Tibial nerve (tissue), 4 donors: ENCODE measurements around the gene MYO1C. TPM values are rescaled to one million over a fixed set of nuclear protein-coding genes. Genes with fewer than 3 reads are reported as not detected.
"Not testable (repeated sequence)": the region's sequence is repeated elsewhere in the genome, so short reads cannot be mapped to it uniquely, and the experiment has no call there.

Experiments used
- DNase-seq, 2 donors: peaks; one replicate each; pipeline ENCODE4 v3.0.0-alpha.2; 2019; ENCODE audit warnings: low spot score in 2 of 2
- H3K27ac ChIP-seq, 4 donors: fragments of 200-600 bp; sonication (generic) in 3 of 4; one replicate each; pipeline ENCODE4 v1.5.1; 2017 to 2019; ENCODE audit warnings: mild to moderate bottlenecking in 1 of 4
- H3K27me3 ChIP-seq, 2 donors: fragments of 200-600 bp; sonication (generic) in 1 of 2; one replicate each; pipeline versions ENCODE4 v1.5.1 to v1.6.0; 2017 to 2019
- H3K36me3 ChIP-seq, 3 donors: fragments of 200-600 bp; sonication (generic); one replicate each; pipeline ENCODE4 v1.5.1; 2018 to 2019
- H3K4me1 ChIP-seq, 4 donors: fragments of 200-600 bp; sonication (generic) in 3 of 4; one replicate each; pipeline ENCODE4 v1.5.1; 2017 to 2019
- H3K4me3 ChIP-seq, 4 donors: fragments of 200-600 bp; sonication (generic) in 3 of 4; one replicate each; pipeline ENCODE4 v1.5.1; 2017 to 2019; ENCODE audit warnings: mild to moderate bottlenecking in 1 of 4, moderate library complexity in 1 of 4
- H3K9me3 ChIP-seq, 4 donors: fragments of 200-600 bp; sonication (generic) in 3 of 4; one replicate each; pipeline ENCODE4 v1.5.1; 2017 to 2019
- EP300 ChIP-seq, 2 donors: sonication (generic); formaldehyde crosslinking; IDR thresholded peaks; one replicate each; pipeline ENCODE4 v1.6.1; 2017; ENCODE audit warnings: antibody characterized with exemption in 2 of 2, mild to moderate bottlenecking in 1 of 2
- POLR2A ChIP-seq, 2 donors: fragments of 450-650 bp; IDR thresholded peaks; one replicate each; pipeline ENCODE4 v1.6.1; 2017; ENCODE audit warnings: antibody characterized with exemption in 2 of 2, mild to moderate bottlenecking in 2 of 2, moderate library complexity in 2 of 2
- WGBS, 2 donors: methylation state at CpG; one replicate each; pipeline ENCODE4 v1.1.5; 2018; 5-methylcytosine and 5-hydroxymethylcytosine counted together
- total RNA-seq, 4 donors: library from RNA; depleted of rRNA; stranded (reverse); fragments of >200 nt; gene quantifications; one replicate each; pipeline ENCODE4 v1.1.0, GENCODE V29; 2016
- TF ChIP-seq, protein P1 (sequence below), 5 experiments: fragments of 200-600 bp in 3 of 5; fragments of 450-650 bp in 2 of 5; sonication (generic) in 3 of 5; IDR thresholded peaks; one replicate each; pipeline ENCODE4 v1.5.1; 2016 to 2019; ENCODE audit warnings: antibody characterized with exemption in 5 of 5, mild to moderate bottlenecking in 3 of 5, moderate library complexity in 2 of 5

MYO1C gene
- total RNA-seq, 4 donors from 2014 or later: 184 to 305 (median 226) TPM

DNA sequence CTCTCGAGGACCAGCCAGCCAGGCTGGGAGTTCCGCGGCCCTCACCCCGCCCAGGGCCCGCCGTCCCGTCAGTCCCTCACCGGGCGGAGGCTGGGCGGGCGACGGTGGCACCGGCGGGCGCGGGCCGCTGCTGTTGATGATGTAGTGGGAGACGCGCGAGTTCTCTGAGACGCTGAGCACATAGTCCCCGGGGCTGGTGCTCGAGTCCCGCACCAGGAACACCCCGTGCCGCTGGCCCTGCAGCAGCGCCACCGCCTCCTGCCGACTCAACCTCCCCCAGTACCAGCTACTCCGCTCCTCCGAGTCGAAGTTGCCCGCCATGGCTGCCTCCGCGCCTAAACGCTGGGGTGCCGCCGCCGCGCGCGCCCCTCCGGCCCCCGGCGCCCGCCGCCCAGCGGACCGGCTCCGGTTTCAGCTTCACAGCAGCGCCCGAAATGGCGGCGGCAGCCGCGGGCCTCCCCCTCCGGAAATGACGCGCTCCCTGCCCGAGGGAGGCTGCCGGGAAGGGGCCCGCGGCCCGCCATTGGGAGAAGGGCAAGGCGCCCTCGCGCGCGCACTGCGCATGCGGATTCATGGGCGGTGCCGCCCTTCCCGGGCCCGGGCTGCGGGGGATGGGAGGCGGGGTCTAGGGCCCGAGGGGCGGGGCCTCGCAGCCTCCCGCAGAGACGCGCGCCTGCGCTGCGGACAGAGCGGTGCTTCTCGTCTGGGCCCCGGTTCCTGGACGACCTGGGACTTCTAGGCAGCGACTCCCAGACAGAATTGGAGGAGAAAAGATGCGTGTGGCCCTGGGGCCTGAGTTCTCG, 36.5 kb downstream of the MYO1C start, which contains the start of gene CRK:
CRK (minus strand) TSS at position 436 of the 803 bp plus-strand sequence; CDS start at position 321, 115 bp downstream.
- peak within 1 kb of the TSS; percentile 92 to 99 (median 96) for H3K27ac ChIP-seq
- peaks cover 0 to under 1% (median 0%) of the 10 kb centered on the region in 3 donors for H3K36me3 ChIP-seq
- peak; percentile 87 to 90 for DNase-seq
- WGBS, 2 donors: 1 to 2% methylated on average over 36 to 60 of the region's 93 CpGs
- TF ChIP-seq POLR2A (IDR thresholded peaks at IDR 0.05): peak; percentile 96 to 97
- TF ChIP-seq, protein P1, sequence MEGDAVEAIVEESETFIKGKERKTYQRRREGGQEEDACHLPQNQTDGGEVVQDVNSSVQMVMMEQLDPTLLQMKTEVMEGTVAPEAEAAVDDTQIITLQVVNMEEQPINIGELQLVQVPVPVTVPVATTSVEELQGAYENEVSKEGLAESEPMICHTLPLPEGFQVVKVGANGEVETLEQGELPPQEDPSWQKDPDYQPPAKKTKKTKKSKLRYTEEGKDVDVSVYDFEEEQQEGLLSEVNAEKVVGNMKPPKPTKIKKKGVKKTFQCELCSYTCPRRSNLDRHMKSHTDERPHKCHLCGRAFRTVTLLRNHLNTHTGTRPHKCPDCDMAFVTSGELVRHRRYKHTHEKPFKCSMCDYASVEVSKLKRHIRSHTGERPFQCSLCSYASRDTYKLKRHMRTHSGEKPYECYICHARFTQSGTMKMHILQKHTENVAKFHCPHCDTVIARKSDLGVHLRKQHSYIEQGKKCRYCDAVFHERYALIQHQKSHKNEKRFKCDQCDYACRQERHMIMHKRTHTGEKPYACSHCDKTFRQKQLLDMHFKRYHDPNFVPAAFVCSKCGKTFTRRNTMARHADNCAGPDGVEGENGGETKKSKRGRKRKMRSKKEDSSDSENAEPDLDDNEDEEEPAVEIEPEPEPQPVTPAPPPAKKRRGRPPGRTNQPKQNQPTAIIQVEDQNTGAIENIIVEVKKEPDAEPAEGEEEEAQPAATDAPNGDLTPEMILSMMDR (IDR thresholded peaks at IDR 0.05): peak in 1 of 5 experiments; percentile 24
- TF ChIP-seq EP300 (IDR thresholded peaks at IDR 0.05): peak; percentile 85 to 99
- H3K9me3 ChIP-seq: no peaks in the 10 kb centered on the region
- no peaks in the 10 kb centered on the region for H3K27me3 ChIP-seq
- H3K4me3 ChIP-seq: peak within 1 kb of the TSS; percentile 94 to 99 (median 96)
- peaks cover 0 to 59% (median 23%) of the 10 kb centered on the region in 4 donors for H3K4me1 ChIP-seq

DNA sequence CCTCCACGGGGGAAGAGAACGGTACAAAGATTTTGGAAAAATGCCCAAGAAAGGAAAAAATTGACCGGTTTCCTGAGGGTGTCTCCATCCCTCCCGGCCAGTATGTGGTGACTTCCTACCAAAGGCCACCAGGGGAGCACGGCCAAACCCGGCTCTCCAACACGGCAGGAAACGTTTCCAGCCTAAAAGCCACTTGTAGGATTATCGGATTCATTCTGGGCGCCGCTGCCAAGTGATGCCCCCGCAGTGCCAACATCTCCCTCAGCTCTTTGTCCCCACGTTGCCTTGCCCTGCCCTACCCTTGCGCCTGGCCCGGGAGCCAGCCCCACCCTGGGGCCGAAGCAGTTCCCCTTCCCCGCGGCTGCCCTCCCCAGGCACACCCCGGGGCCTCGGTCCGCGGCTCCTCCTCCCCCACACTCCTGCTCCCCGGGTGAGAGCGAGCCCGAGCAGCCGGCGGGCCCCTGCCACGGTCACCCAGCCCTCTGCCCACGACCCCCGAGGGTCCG, 37.1 kb downstream of the MYO1C start:
- TF ChIP-seq EP300 (IDR thresholded peaks at IDR 0.05): peak in 1 of 2 donors; percentile 48
- TF ChIP-seq POLR2A (IDR thresholded peaks at IDR 0.05): peak in 1 of 2 donors; percentile 10
- TF ChIP-seq, protein P1 (IDR thresholded peaks at IDR 0.05): peak in 4 of 5 experiments; percentile 50 to 88 (median 74)
- H3K36me3 ChIP-seq: no peaks in the 10 kb centered on the region
- peak overlapping the region; percentile 92 to 99 (median 96) for H3K27ac ChIP-seq
- H3K27me3 ChIP-seq: no peaks in the 10 kb centered on the region
- DNase-seq: peak in 1 of 2 donors; percentile 43
- peaks cover 0 to 55% (median 23%) of the 10 kb centered on the region in 4 donors for H3K4me1 ChIP-seq
- no peaks in the 10 kb centered on the region for H3K9me3 ChIP-seq
- WGBS, 2 donors: 0 to 1% methylated on average over 12 to 16 of the region's 31 CpGs
- H3K4me3 ChIP-seq: peak overlapping the region; percentile 94 to 99 (median 96)

DNA sequence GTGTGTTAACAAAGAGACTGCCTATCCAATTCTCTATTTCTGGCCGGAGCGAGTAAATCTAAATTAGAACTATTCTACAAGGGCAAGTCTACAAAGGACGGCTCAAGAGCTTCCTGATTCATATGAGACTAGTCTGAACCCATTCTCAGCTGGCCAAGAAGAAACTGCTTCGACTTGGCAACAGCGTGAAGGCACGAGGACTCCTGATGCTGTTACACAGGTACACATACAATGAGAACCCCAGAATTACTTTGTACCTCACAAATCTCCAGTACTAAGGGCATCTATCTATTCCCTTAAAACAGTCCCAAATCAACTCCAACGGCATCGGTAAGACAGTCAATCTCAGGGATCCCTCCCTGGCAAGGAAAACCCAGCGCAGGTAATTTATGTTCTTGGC, 37.9 kb downstream of the MYO1C start:
- Histone ChIP-seq H3K9me3 (no peaks in the 10 kb centered on the region), H3K4me3 (peak overlapping the region; percentile 94 to 99 (median 96)), H3K4me1 (peaks cover 0 to 52% (median 23%) of the 10 kb centered on the region in 4 donors), H3K27ac (peak overlapping the region in 3 of 4 donors; percentile 95 to 99 (median 98)), H3K36me3 (no peaks in the 10 kb centered on the region), H3K27me3 (no peaks in the 10 kb centered on the region)
- DNase-seq: no peak
- 53 to 59% methylated on average over 9 of the region's 9 CpGs for WGBS, 2 donors
- no peak for TF ChIP-seq POLR2A (IDR thresholded peaks at IDR 0.05)
- no peak for TF ChIP-seq EP300 (IDR thresholded peaks at IDR 0.05)
- TF ChIP-seq, protein P1 (IDR thresholded peaks at IDR 0.05): no peak

DNA sequence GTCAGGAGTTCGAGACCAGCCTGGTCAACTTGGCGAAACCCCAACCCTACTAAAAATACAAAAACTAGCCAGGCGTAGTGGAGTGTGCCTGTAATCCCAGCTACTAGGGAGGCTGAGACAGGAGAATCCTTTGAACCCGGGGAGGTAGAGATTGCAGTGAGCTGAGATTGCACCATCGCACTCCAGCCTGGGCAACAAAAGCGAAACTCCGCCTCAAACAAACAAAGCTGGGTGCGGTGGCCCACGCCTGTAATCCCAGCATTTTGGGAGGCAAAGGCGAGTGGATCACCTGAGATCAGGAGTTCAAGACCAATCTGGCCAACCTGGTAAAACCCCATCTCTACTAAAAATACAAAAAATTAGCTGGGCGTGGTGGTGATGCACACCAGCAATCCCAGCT, 38.8 kb downstream of the MYO1C start:
- not testable (repeated sequence) for DNase-seq, H3K27me3 ChIP-seq, H3K9me3 ChIP-seq, H3K4me3 ChIP-seq, H3K36me3 ChIP-seq
- Histone ChIP-seq H3K27ac (peak overlapping the region in 2 of 4 donors; percentile 95 to 98), H3K4me1 (peaks cover 0 to 61% (median 23%) of the 10 kb centered on the region in 4 donors)
- WGBS, 2 donors: 91 to 95% methylated on average over 11 of the region's 11 CpGs

DNA sequence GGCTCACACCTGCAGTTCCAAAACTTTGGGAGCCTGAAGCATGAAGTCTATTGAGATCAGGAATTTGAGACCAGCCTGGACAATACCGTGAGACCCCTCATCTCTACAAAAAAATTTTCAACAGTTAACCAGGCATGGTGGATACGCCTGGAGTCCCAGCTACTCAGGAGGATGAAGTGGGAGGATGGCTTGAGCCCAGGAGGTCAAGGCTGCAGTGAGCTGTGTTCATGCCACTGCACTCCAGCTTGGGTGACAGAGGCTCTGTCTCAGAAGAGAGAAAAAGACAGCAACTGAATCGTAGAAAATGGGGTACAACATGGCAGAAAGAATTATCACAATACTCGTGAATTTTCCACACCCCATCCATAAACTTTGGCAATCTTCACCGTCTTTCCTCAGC, 39.6 kb downstream of the MYO1C start:
- H3K9me3 ChIP-seq: no peaks in the 10 kb centered on the region
- no peaks in the 10 kb centered on the region for H3K27me3 ChIP-seq
- peaks cover 0 to 67% (median 23%) of the 10 kb centered on the region in 4 donors for H3K4me1 ChIP-seq
- no peak for DNase-seq
- no peak overlapping the region for H3K4me3 ChIP-seq
- no peaks in the 10 kb centered on the region for H3K36me3 ChIP-seq
- no peak for TF ChIP-seq EP300 (IDR thresholded peaks at IDR 0.05)
- TF ChIP-seq, protein P1 (IDR thresholded peaks at IDR 0.05): no peak
- TF ChIP-seq POLR2A (IDR thresholded peaks at IDR 0.05): no peak
- H3K27ac ChIP-seq: no peak overlapping the region
- WGBS, 2 donors: 64 to 66% methylated on average over 5 of the region's 5 CpGs

DNA sequence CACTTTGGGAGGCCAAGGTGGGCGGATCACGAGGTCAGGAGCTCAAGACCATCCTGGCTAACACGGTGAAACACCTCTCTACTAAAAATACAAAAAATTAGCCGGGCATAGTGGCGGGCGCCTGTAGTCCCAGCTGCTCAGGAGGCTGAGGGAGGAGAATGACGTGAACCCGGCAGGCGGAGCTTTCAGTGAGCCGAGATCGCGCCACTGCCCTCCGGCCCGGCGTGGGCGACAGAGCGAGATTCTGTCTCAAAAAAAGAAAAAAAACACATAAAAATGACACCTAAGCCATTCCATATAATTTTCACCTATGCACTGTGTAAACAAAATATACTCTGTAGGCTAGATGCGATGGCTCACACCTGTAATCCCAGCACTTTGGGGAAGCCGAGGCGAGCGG, 42.2 kb downstream of the MYO1C start:
- not testable (repeated sequence) for H3K27me3 ChIP-seq, H3K9me3 ChIP-seq, H3K4me3 ChIP-seq, H3K36me3 ChIP-seq, H3K27ac ChIP-seq, DNase-seq
- H3K4me1 ChIP-seq: peaks cover 0 to 74% (median 21%) of the 10 kb centered on the region in 4 donors
- 95 to 97% methylated on average over 21 of the region's 21 CpGs for WGBS, 2 donors
